GM18951 (cell line): ENCODE data around the gene MEFV.
"Not testable (repeated sequence)": the region's sequence is repeated elsewhere in the genome, so short reads cannot be mapped to it uniquely, and the experiment has no call there.

Source experiments
- POLR2A ChIP-seq: IDR thresholded peaks from 4 replicates; pipeline ENCODE4 v1.6.1; 2011; ENCODE audit warnings: mild to moderate bottlenecking; ENCODE audit not compliant: insufficient read length, insufficient read depth; ENCODE audit errors: extremely low read depth
- in situ Hi-C: fragments of 300-500 bp; cut with MboI; formaldehyde crosslinking; loops from one replicate; pipeline ENCODE4 v1.12.0; 2022; ENCODE audit warnings: low sequenced_read_pairs, mixed read lengths, inconsistent platforms; ENCODE audit not compliant: unreplicated experiment

The MEFV gene

GRCh38 chr16:3282103-3282729, 25.8 kb upstream of the MEFV start:
- TF ChIP-seq POLR2A: no peak
- in situ Hi-C loops: no loop called here

- in situ Hi-C loops: no loop called here
- no peak for TF ChIP-seq POLR2A
These were observed 24.9 kb upstream of the MEFV start for GRCh38 chr16:3281222-3281820.

- TF ChIP-seq POLR2A: no peak
- in situ Hi-C loops: no loop called here
These were observed 20.2 kb upstream of the MEFV start for GRCh38 chr16:3276679-3277078.

GRCh38 chr16:3274947-3275346, 18.5 kb upstream of the MEFV start:
- TF ChIP-seq POLR2A: no peak
- in situ Hi-C loops: no loop called here

- in situ Hi-C loops: no loop called here
- TF ChIP-seq POLR2A: no peak
These were observed 18.1 kb upstream of the MEFV start for GRCh38 chr16:3274490-3274889.

- in situ Hi-C loops: not testable (repeated sequence)
These were observed 14.8 kb upstream of the MEFV start for GRCh38 chr16:3271281-3271680.

GRCh38 chr16:3270718-3271117, 14.3 kb upstream of the MEFV start:
- in situ Hi-C loops: not testable (repeated sequence)

GRCh38 chr16:3268294-3268693, 11.9 kb upstream of the MEFV start:
- in situ Hi-C loops: no loop called here
- TF ChIP-seq POLR2A: no peak

- TF ChIP-seq POLR2A: no peak
- in situ Hi-C loops: no loop called here
These were observed 10.6 kb upstream of the MEFV start for GRCh38 chr16:3266873-3267537.

- TF ChIP-seq POLR2A: peak; percentile 85
- in situ Hi-C loops: no loop called here
These were observed 8.0 kb upstream of the MEFV start for GRCh38 chr16:3264137-3265036.

- no peak for TF ChIP-seq POLR2A
- in situ Hi-C loops: no loop called here
These were observed 6.1 kb upstream of the MEFV start for GRCh38 chr16:3262517-3262916.

GRCh38 chr16:3259836-3260235, 3.4 kb upstream of the MEFV start:
- TF ChIP-seq POLR2A: no peak
- in situ Hi-C loops: no loop called here

GRCh38 chr16:3256866-3257465, 533 bp upstream of the MEFV start:
- in situ Hi-C loops: no loop called here
- TF ChIP-seq POLR2A: no peak
